ENCODE measurements around the gene SLC16A12.

Gene SLC16A12

GRCh38 chr10:89481662-89482061 lies 53.7 kb downstream of the SLC16A12 start:
- no peak overlapping the region for H3K9ac ChIP-seq (ENCODE audit: low read length)
- peaks cover 17% of the 10 kb centered on the region for H3K4me1 ChIP-seq (ENCODE audit: control insufficient read depth, insufficient read depth, low read length)
- H3K27ac ChIP-seq (ENCODE audit: low read depth, low read length) = no peak overlapping the region

GRCh38 chr10:89479771-89480446 lies 55.5 kb downstream of the SLC16A12 start:
- no peaks in the 10 kb centered on the region for H3K27me3 ChIP-seq (ENCODE audit: control insufficient read depth, insufficient read depth, low read length)
- H3K9ac ChIP-seq (ENCODE audit: low read length) = no peak overlapping the region
- peaks cover 35% of the 10 kb centered on the region for H3K4me1 ChIP-seq (ENCODE audit: control insufficient read depth, insufficient read depth, low read length)
- H3K36me3 ChIP-seq (ENCODE audit: control insufficient read depth, insufficient read depth, low read length) = no peaks in the 10 kb centered on the region
- no peaks in the 10 kb centered on the region for H3K9me3 ChIP-seq (ENCODE audit: control insufficient read depth, insufficient read depth, low read depth, low read length)
- no peak overlapping the region for H3K4me3 ChIP-seq (ENCODE audit: low read depth, low read length)
- H3K27ac ChIP-seq (ENCODE audit: low read depth, low read length) = no peak overlapping the region

More at GRCh38 chr10:89481662-89482061, 53.7 kb downstream of the SLC16A12 start:
- no peaks in the 10 kb centered on the region for H3K27me3 ChIP-seq (ENCODE audit: control insufficient read depth, insufficient read depth, low read length)
- H3K36me3 ChIP-seq (ENCODE audit: control insufficient read depth, insufficient read depth, low read length) = no peaks in the 10 kb centered on the region
- no peaks in the 10 kb centered on the region for H3K9me3 ChIP-seq (ENCODE audit: control insufficient read depth, insufficient read depth, low read depth, low read length)
- no peak overlapping the region for H3K4me3 ChIP-seq (ENCODE audit: low read depth, low read length)

DNA sequence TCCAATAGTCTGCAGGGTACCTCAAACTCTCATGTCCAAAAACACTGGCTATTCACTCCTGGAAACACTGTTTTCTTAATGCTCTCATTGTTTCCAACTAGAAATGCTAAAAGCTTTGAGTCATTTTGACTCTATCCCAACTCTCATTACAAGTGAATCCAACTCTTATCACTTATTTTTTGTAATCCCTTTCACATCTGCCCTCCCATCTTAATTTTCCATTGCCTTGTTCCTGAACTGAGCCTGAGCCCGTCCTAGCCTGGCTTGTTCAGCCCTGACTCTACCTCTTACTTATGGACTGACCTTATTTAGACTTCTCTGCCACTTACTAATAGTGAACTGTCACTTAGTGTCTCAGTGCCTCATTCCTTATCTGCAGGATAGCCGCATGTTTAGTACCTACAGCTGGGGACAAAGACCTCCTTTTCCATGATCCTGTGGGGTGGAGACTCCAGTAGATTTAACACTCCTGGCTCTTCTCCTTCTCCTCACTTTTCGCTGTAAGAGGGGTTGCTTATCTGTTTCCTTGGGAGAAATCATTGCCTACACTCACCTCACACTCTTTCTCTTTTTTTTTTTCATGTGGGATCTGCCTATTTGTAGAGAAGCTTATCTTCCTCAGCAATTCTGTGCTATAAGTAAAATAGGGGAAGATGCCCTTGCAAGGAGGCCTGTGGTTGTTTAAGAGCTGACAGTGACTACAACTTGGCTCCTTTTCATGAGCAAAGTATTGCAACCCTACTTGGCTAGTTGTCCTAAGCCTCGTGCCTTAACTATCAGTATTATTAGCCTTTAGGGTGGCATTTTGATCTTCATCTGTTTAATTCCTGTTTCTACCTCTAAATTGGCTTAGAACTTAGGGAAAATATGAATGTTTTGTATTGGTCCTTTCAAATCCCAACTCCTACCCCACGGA lies 56.4 kb downstream of the SLC16A12 start:
- Histone ChIP-seq H3K9me3 (ENCODE audit: control insufficient read depth, insufficient read depth, low read depth, low read length) (no peaks in the 10 kb centered on the region), H3K27ac (ENCODE audit: low read depth, low read length) (no peak overlapping the region), H3K27me3 (ENCODE audit: control insufficient read depth, insufficient read depth, low read length) (no peaks in the 10 kb centered on the region), H3K36me3 (ENCODE audit: control insufficient read depth, insufficient read depth, low read length) (no peaks in the 10 kb centered on the region), H3K4me3 (ENCODE audit: low read depth, low read length) (no peak overlapping the region), H3K4me1 (ENCODE audit: control insufficient read depth, insufficient read depth, low read length) (peaks cover 37% of the 10 kb centered on the region), H3K9ac (ENCODE audit: low read length) (no peak overlapping the region)

- Histone ChIP-seq H3K9me3 (ENCODE audit: control insufficient read depth, insufficient read depth, low read depth, low read length) (no peaks in the 10 kb centered on the region), H3K4me3 (ENCODE audit: low read depth, low read length) (no peak overlapping the region), H3K4me1 (ENCODE audit: control insufficient read depth, insufficient read depth, low read length) (peaks cover 37% of the 10 kb centered on the region), H3K36me3 (ENCODE audit: control insufficient read depth, insufficient read depth, low read length) (no peaks in the 10 kb centered on the region), H3K9ac (ENCODE audit: low read length) (no peak overlapping the region), H3K27me3 (ENCODE audit: control insufficient read depth, insufficient read depth, low read length) (no peaks in the 10 kb centered on the region), H3K27ac (ENCODE audit: low read depth, low read length) (no peak overlapping the region)
Measured at GRCh38 chr10:89478085-89478738, 57.2 kb downstream of the SLC16A12 start.

- peaks cover 37% of the 10 kb centered on the region for H3K4me1 ChIP-seq (ENCODE audit: control insufficient read depth, insufficient read depth, low read length)
- no peak overlapping the region for H3K4me3 ChIP-seq (ENCODE audit: low read depth, low read length)
- H3K9ac ChIP-seq (ENCODE audit: low read length) = no peak overlapping the region
- no peaks in the 10 kb centered on the region for H3K9me3 ChIP-seq (ENCODE audit: control insufficient read depth, insufficient read depth, low read depth, low read length)
- H3K36me3 ChIP-seq (ENCODE audit: control insufficient read depth, insufficient read depth, low read length) = no peaks in the 10 kb centered on the region
- H3K27me3 ChIP-seq (ENCODE audit: control insufficient read depth, insufficient read depth, low read length) = no peaks in the 10 kb centered on the region
- H3K27ac ChIP-seq (ENCODE audit: low read depth, low read length) = no peak overlapping the region
Measured at GRCh38 chr10:89476150-89476549, 59.2 kb downstream of the SLC16A12 start.

DNA sequence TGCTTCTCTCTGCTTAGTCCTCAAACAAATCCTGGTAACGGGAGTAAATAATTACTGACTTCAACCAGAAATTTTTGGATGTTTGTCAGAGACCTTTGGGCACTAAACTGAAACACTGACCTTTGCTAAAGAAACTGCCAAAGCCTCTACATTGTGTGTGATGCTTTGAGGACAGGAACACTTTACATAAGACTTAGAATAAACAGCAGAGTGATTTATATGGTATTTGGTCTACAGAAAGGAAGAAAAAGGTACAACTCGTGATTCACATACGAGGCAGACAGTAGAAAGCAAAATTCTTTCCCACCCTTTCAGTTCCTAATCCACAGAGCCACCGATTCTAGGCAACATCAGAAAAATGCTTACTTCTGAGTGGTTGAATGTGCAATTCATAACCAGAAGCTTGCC lies 59.8 kb downstream of the SLC16A12 start:
- H3K27ac ChIP-seq (ENCODE audit: low read depth, low read length) = no peak overlapping the region

GRCh38 chr10:89475125-89475524 lies 60.3 kb downstream of the SLC16A12 start:
- H3K9me3 ChIP-seq (ENCODE audit: control insufficient read depth, insufficient read depth, low read depth, low read length) = no peaks in the 10 kb centered on the region
- no peak overlapping the region for H3K27ac ChIP-seq (ENCODE audit: low read depth, low read length)
- H3K27me3 ChIP-seq (ENCODE audit: control insufficient read depth, insufficient read depth, low read length) = no peaks in the 10 kb centered on the region
- no peak overlapping the region for H3K9ac ChIP-seq (ENCODE audit: low read length)
- peaks cover 37% of the 10 kb centered on the region for H3K4me1 ChIP-seq (ENCODE audit: control insufficient read depth, insufficient read depth, low read length)
- no peak overlapping the region for H3K4me3 ChIP-seq (ENCODE audit: low read depth, low read length)
- no peaks in the 10 kb centered on the region for H3K36me3 ChIP-seq (ENCODE audit: control insufficient read depth, insufficient read depth, low read length)

More for the DNA sequence above, 59.8 kb downstream of the SLC16A12 start:
- H3K4me1 ChIP-seq (ENCODE audit: control insufficient read depth, insufficient read depth, low read length) = peaks cover 37% of the 10 kb centered on the region
- H3K9ac ChIP-seq (ENCODE audit: low read length) = no peak overlapping the region
- no peaks in the 10 kb centered on the region for H3K9me3 ChIP-seq (ENCODE audit: control insufficient read depth, insufficient read depth, low read depth, low read length)
- H3K27me3 ChIP-seq (ENCODE audit: control insufficient read depth, insufficient read depth, low read length) = no peaks in the 10 kb centered on the region
- H3K4me3 ChIP-seq (ENCODE audit: low read depth, low read length) = no peak overlapping the region
- H3K36me3 ChIP-seq (ENCODE audit: control insufficient read depth, insufficient read depth, low read length) = no peaks in the 10 kb centered on the region

DNA sequence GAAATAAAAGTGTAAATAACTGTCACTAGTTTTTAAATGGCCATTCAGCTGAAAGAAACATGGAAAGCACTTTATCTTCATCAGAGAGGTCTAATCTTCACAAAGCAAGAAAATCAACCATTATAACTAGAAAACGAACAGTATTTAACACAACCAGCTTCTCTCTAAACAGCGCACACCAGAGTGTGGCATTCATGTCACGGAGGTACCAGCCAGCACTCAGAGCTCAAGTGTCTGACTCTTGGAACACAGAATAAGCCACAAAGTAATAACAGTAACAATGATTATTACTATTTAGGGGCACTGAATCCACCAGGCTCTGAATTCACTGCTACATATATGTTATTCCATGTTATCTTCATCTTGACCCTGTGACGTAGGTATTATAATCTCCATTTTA lies 60.9 kb downstream of the SLC16A12 start:
- no peak overlapping the region for H3K27ac ChIP-seq (ENCODE audit: low read depth, low read length)
- no peaks in the 10 kb centered on the region for H3K36me3 ChIP-seq (ENCODE audit: control insufficient read depth, insufficient read depth, low read length)
- H3K4me3 ChIP-seq (ENCODE audit: low read depth, low read length) = no peak overlapping the region
- peaks cover 37% of the 10 kb centered on the region for H3K4me1 ChIP-seq (ENCODE audit: control insufficient read depth, insufficient read depth, low read length)
- H3K9ac ChIP-seq (ENCODE audit: low read length) = no peak overlapping the region
- H3K9me3 ChIP-seq (ENCODE audit: control insufficient read depth, insufficient read depth, low read depth, low read length) = no peaks in the 10 kb centered on the region
- no peaks in the 10 kb centered on the region for H3K27me3 ChIP-seq (ENCODE audit: control insufficient read depth, insufficient read depth, low read length)

DNA sequence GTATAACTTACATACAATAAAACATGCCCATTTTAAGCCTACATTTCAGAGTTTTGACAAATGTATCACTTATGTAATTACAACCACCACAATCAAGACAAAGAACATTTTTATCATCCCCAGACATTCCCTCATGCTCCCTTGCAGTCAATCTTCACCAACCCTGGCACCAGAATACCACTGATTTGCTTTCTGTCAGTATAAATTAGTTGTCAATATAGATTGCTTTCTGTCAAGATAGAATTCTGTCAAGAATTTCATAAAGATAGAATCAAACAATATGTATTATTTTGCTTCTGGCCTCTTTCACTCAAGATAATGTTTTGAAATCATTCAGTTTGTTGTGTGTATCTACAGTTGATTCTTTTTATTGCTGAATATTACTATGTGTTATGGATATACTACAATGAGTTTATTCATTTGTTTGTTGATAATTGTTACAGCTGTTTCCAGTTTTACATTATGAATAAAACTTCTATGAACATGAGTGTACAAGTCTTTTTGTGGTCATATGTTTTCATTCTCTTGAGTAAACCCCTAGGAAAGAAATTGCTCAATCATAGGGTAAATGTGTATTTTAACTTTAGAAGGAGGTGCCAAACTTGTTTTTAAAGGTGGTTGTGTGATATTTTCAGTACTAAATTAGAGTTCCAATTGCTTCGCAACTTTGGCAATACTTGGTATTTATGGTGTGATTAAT lies 64.1 kb downstream of the SLC16A12 start:
- Histone ChIP-seq H3K4me3 (ENCODE audit: low read depth, low read length) (no peak overlapping the region), H3K9ac (ENCODE audit: low read length) (no peak overlapping the region), H3K9me3 (ENCODE audit: control insufficient read depth, insufficient read depth, low read depth, low read length) (no peaks in the 10 kb centered on the region), H3K4me1 (ENCODE audit: control insufficient read depth, insufficient read depth, low read length) (peaks cover 16% of the 10 kb centered on the region), H3K27me3 (ENCODE audit: control insufficient read depth, insufficient read depth, low read length) (no peaks in the 10 kb centered on the region), H3K36me3 (ENCODE audit: control insufficient read depth, insufficient read depth, low read length) (no peaks in the 10 kb centered on the region), H3K27ac (ENCODE audit: low read depth, low read length) (no peak overlapping the region)

DNA sequence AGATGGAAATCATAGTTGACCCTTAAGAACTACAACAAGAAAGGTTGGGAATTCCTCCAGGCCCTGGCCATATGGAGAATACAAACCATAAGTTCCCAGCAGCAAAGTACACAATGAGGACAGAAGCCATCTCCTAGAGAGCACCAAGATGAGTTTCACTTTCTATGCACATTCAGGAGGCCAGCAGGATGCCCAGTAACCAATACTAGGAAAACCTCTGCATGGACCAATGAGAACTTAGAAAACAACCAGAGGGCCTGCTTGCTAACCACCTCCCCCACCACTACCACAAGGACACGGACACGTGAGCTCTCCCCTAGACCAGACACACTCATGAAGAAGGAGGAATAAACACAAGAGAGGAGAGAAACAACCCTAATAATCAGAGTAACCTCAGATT lies 64.8 kb downstream of the SLC16A12 start:
- no peaks in the 10 kb centered on the region for H3K27me3 ChIP-seq (ENCODE audit: control insufficient read depth, insufficient read depth, low read length)
- H3K27ac ChIP-seq (ENCODE audit: low read depth, low read length) = no peak overlapping the region
- no peaks in the 10 kb centered on the region for H3K36me3 ChIP-seq (ENCODE audit: control insufficient read depth, insufficient read depth, low read length)
- H3K4me1 ChIP-seq (ENCODE audit: control insufficient read depth, insufficient read depth, low read length) = peaks cover 9% of the 10 kb centered on the region; the same call in 1 of the 2 replicates
- no peak overlapping the region for H3K4me3 ChIP-seq (ENCODE audit: low read depth, low read length)
- H3K9me3 ChIP-seq (ENCODE audit: control insufficient read depth, insufficient read depth, low read depth, low read length) = no peaks in the 10 kb centered on the region
- H3K9ac ChIP-seq (ENCODE audit: low read length) = no peak overlapping the region

All from HUES6 (cell line).